MCF 10A (cell line): ENCODE measurements around the gene INSM2. TPM values are rescaled to one million over a fixed set of nuclear protein-coding genes. Genes with fewer than 3 reads are reported as not detected.

Source experiments
- BruUV-seq: library from RNA; stranded (reverse); fragments of 400-500 nt; replicated peaks from 2 replicates; lab custom pipeline; 2021; lab: Mats Ljungman, UMichigan
- CTCF ChIA-PET: fragments of 300-600 bp; sonication (Branson Sonifier 250); formaldehyde crosslinking; extraction: SDS; loops from one replicate; lab custom pipeline; 2021; ENCODE audit warnings: antibody characterized with exemption, inconsistent platforms; lab: Yijun Ruan, JAX
- POLR2A ChIA-PET: fragments of 300-600, 350-650 bp; sonication (Branson Sonifier 250); formaldehyde crosslinking; extraction: SDS; loops from one replicate; lab custom pipeline; 2020; ENCODE audit warnings: antibody characterized with exemption, inconsistent platforms; lab: Yijun Ruan, JAX
- DNase-seq: peaks from one replicate; pipeline ENCODE4 v3.0.0-alpha.2; 2018; ENCODE audit not compliant: unreplicated experiment
- H3K27ac Mint-ChIP-seq: one replicate; pipeline ENCODE4 v1.8.0; 2022; ENCODE audit warnings: mild to moderate bottlenecking, low read depth, mixed read lengths; ENCODE audit not compliant: unreplicated experiment
- H3K27me3 Mint-ChIP-seq: one replicate; pipeline ENCODE4 v1.8.0; 2022; ENCODE audit warnings: mixed read lengths; ENCODE audit not compliant: insufficient read depth, unreplicated experiment
- H3K36me3 Mint-ChIP-seq: one replicate; pipeline ENCODE4 v1.8.0; 2022; ENCODE audit warnings: mild to moderate bottlenecking, moderate library complexity, mixed read lengths; ENCODE audit not compliant: insufficient read depth, unreplicated experiment
- H3K4me1 Mint-ChIP-seq: one replicate; pipeline ENCODE4 v1.8.0; 2022; ENCODE audit warnings: mixed read lengths; ENCODE audit not compliant: insufficient read depth, unreplicated experiment
- H3K4me3 Mint-ChIP-seq: one replicate; pipeline ENCODE4 v1.8.0; 2022; ENCODE audit warnings: mild to moderate bottlenecking, moderate library complexity, mixed read lengths; ENCODE audit not compliant: unreplicated experiment
- H3K9me3 Mint-ChIP-seq: one replicate; pipeline ENCODE4 v1.8.0; 2022; ENCODE audit warnings: mixed read lengths; ENCODE audit not compliant: unreplicated experiment
- intact Hi-C: fragments of 100-400 bp; cut with micrococcal nuclease; formaldehyde crosslinking; loops from 2 replicates; pipeline ENCODE4 v1.14.1; 2022
- total RNA-seq: library from RNA; stranded (reverse); gene quantifications from 2 replicates; pipeline ENCODE4 v1.2.3, GENCODE V29; 2022
- TF ChIP-seq, protein P1 (sequence below): fragments of 200-600 bp; IDR thresholded peaks from one replicate; pipeline ENCODE4 v1.8.0; 2022; ENCODE audit warnings: antibody characterized with exemption, mild to moderate bottlenecking; ENCODE audit not compliant: unreplicated experiment

INSM2 gene
- total RNA-seq, 1 experiment from 2014 or later, result 0.09 TPM

DNA sequence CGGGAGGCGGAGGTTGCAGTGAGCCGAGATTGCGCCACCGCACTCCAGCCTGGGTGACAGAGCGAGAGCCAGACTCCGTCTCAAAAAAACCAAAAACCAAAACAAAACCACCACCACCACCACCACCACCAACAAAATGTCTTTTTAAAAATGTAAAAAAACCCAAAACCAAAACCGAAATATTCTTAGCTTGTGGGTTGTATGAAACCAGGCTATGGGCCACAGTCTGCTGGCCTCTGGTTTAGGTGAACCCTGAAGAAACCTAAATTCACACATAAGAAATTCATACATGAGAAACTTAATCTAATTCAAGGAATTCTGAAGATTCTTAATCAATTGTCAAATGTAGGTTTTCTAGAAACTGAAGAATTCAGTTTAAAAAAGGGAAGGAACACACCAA lies 37.6 kb downstream of the INSM2 start:
- H3K27ac Mint-ChIP-seq, result no peak overlapping the region
- ChIA-PET POLR2A (no interaction called here), CTCF (interaction anchor here (0.6 kb wide), 1 partner anchor 1552 kb away, joined by 4 read pairs; no protein-coding TSS in a partner anchor)
- no peak overlapping the region for H3K4me3 Mint-ChIP-seq
- H3K4me1 Mint-ChIP-seq, result no peaks in the 10 kb centered on the region
- TF ChIP-seq, protein P1, sequence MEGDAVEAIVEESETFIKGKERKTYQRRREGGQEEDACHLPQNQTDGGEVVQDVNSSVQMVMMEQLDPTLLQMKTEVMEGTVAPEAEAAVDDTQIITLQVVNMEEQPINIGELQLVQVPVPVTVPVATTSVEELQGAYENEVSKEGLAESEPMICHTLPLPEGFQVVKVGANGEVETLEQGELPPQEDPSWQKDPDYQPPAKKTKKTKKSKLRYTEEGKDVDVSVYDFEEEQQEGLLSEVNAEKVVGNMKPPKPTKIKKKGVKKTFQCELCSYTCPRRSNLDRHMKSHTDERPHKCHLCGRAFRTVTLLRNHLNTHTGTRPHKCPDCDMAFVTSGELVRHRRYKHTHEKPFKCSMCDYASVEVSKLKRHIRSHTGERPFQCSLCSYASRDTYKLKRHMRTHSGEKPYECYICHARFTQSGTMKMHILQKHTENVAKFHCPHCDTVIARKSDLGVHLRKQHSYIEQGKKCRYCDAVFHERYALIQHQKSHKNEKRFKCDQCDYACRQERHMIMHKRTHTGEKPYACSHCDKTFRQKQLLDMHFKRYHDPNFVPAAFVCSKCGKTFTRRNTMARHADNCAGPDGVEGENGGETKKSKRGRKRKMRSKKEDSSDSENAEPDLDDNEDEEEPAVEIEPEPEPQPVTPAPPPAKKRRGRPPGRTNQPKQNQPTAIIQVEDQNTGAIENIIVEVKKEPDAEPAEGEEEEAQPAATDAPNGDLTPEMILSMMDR, result no peak
- peaks cover 14% of the 10 kb centered on the region for H3K36me3 Mint-ChIP-seq
- H3K9me3 Mint-ChIP-seq, result no peaks in the 10 kb centered on the region
- no peak for DNase-seq
- intact Hi-C loops, result no loop called here
- BruUV-seq, result no TSS peak
- no peaks in the 10 kb centered on the region for H3K27me3 Mint-ChIP-seq

DNA sequence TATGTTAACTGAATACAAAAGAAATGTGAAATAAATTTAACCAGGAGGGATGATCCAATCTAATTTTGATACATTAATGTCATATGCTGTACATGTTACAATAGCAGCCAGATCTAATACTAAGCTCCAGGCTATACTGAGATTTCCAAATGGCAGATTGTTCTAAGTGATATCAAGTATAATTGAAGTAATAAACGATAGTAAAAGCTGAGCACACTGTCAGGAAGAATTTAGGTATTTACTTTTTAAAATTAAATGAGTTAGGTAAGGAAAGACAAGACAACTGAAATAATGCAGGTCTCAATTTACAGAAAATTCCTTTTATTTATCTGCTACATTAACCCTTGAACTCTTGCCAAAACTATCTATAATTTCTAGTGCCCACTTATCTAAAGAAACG lies 39.9 kb downstream of the INSM2 start:
- POLR2A ChIA-PET, result interaction anchor here (1.1 kb wide), 1 partner anchor 31 kb away, joined by 5 read pairs; no protein-coding TSS in a partner anchor
- no peak for DNase-seq
- intact Hi-C loops, result no loop called here
- TF ChIP-seq, protein P1, result no peak
- BruUV-seq, result no TSS peak
- Mint-ChIP-seq H3K27ac (no peak overlapping the region), H3K4me3 (no peak overlapping the region), H3K9me3 (no peaks in the 10 kb centered on the region), H3K27me3 (no peaks in the 10 kb centered on the region), H3K36me3 (peaks cover 16% of the 10 kb centered on the region), H3K4me1 (no peaks in the 10 kb centered on the region)
- CTCF ChIA-PET, result no interaction called here

DNA sequence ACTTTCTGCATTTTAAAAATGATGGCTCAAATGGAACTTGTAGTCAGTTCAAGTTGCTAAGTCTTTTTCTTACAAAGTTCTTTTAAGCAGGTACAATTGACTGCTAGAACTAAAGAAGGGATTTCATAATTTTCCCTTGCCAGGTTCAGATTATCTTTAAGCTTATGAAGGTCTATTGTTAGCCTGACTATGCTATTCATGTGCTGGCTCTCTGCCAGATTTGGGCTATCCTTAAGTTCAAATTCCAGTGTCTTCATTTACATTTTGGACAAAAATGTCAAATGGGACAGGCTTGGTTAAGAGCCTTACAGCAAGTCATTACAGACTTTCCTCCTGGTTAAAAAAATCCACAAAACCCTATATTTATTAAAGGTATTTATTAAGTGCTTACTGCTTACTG lies 42.3 kb downstream of the INSM2 start:
- intact Hi-C loops, result no loop called here
- BruUV-seq, result no TSS peak
- Mint-ChIP-seq H3K27me3 (no peaks in the 10 kb centered on the region), H3K27ac (no peak overlapping the region), H3K9me3 (no peaks in the 10 kb centered on the region), H3K4me1 (no peaks in the 10 kb centered on the region), H3K36me3 (peaks cover 21% of the 10 kb centered on the region), H3K4me3 (no peak overlapping the region)
- peak; percentile 20 for DNase-seq
- CTCF ChIA-PET, result no interaction called here
- TF ChIP-seq, protein P1, result no peak
- POLR2A ChIA-PET, result interaction anchor here (0.6 kb wide), 1 partner anchor 10 kb away, joined by 3 read pairs; no protein-coding TSS in a partner anchor

DNA sequence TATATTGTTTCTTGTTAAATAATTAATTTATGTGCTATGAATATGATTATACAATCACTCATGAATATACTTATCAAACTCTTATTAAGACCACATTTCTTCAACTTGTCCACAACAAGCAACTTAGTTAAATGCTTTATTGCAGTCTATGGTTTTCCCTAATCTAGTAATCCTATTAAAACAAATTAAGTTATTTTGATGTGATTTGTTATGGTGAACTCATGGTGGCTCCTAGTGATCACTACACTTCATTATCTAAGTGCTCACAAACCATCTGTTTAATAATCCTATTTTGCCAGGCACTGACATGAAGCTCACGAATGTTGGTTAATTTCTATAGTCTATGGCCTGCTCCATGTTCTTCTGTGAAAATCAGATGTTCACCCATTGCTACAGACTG lies 42.9 kb downstream of the INSM2 start:
- no peak overlapping the region for H3K4me3 Mint-ChIP-seq
- no peaks in the 10 kb centered on the region for H3K9me3 Mint-ChIP-seq
- no peaks in the 10 kb centered on the region for H3K27me3 Mint-ChIP-seq
- H3K27ac Mint-ChIP-seq, result no peak overlapping the region
- BruUV-seq, result no TSS peak
- TF ChIP-seq, protein P1, result no peak
- H3K4me1 Mint-ChIP-seq, result no peaks in the 10 kb centered on the region
- ChIA-PET CTCF (interaction anchor here (0.5 kb wide), 1 partner anchor 77 kb away, joined by 3 read pairs; no protein-coding TSS in a partner anchor), POLR2A (no interaction called here)
- H3K36me3 Mint-ChIP-seq, result peaks cover 19% of the 10 kb centered on the region
- intact Hi-C loops, result no loop called here
- no peak for DNase-seq
